Esophagus muscularis mucosa (tissue), 4 donors: ENCODE results near the gene TRIM14.

Source experiments
- EP300 ChIP-seq: sonication (generic); formaldehyde crosslinking; IDR thresholded peaks from one replicate; pipeline ENCODE4 v1.6.1; 2017; ENCODE audit warnings: antibody characterized with exemption
- POLR2A ChIP-seq: fragments of 450-650 bp; IDR thresholded peaks from one replicate; pipeline ENCODE4 v1.6.1; 2017; ENCODE audit warnings: antibody characterized with exemption, moderate library complexity, mild to moderate bottlenecking, low read depth
- POLR2AphosphoS5 ChIP-seq, 2 donors: sonication (generic); formaldehyde crosslinking; IDR thresholded peaks; one replicate each; pipeline ENCODE4 v1.6.1; 2017; ENCODE audit warnings: antibody characterized with exemption in 2 of 2
- TF ChIP-seq, protein P1 (sequence below), 3 experiments: fragments of 200-600 bp in 2 of 3; fragments of 450-650 bp in 1 of 3; sonication (generic) in 2 of 3; IDR thresholded peaks; one replicate each; pipeline ENCODE4 v1.5.1; 2017 to 2019; ENCODE audit warnings: antibody characterized with exemption in 3 of 3, mild to moderate bottlenecking in 2 of 3, moderate library complexity in 1 of 3

DNA sequence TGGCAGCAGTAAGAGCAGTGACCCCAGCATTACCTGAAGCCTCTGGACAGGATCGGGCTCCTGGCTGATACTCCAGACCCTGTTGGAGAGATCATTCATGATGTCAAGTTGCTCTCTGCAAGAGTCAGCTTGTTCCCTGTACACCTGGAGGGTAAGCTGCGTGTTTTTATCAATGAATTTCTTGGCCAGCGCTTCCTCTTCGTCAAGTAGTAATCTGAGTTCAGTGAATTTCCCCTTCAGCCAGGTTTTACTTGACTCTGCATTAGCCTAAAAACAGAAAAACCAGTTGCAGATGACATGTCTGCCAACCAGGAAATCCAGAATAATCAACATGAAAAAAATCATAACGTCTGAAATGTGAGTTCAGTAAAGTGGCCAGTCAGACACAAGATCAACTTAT is 19.1 kb downstream of the TRIM14 start:
- TF ChIP-seq, protein P1, sequence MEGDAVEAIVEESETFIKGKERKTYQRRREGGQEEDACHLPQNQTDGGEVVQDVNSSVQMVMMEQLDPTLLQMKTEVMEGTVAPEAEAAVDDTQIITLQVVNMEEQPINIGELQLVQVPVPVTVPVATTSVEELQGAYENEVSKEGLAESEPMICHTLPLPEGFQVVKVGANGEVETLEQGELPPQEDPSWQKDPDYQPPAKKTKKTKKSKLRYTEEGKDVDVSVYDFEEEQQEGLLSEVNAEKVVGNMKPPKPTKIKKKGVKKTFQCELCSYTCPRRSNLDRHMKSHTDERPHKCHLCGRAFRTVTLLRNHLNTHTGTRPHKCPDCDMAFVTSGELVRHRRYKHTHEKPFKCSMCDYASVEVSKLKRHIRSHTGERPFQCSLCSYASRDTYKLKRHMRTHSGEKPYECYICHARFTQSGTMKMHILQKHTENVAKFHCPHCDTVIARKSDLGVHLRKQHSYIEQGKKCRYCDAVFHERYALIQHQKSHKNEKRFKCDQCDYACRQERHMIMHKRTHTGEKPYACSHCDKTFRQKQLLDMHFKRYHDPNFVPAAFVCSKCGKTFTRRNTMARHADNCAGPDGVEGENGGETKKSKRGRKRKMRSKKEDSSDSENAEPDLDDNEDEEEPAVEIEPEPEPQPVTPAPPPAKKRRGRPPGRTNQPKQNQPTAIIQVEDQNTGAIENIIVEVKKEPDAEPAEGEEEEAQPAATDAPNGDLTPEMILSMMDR (IDR thresholded peaks at IDR 0.05), result no peak
- no peak for TF ChIP-seq POLR2A
- TF ChIP-seq EP300, result no peak
- no peak for TF ChIP-seq POLR2AphosphoS5 (IDR thresholded peaks at IDR 0.05)
